ENCODE measurements around the gene PLXNA3. TPM values are rescaled to one million over a fixed set of nuclear protein-coding genes. Genes with fewer than 3 reads are reported as not detected.
A peak's percentile ranks its signal among the peaks of the same experiment; 100 is the strongest.

Gene PLXNA3
- total RNA-seq, 1 experiment from 2014 or later = 89.3 TPM

DNA sequence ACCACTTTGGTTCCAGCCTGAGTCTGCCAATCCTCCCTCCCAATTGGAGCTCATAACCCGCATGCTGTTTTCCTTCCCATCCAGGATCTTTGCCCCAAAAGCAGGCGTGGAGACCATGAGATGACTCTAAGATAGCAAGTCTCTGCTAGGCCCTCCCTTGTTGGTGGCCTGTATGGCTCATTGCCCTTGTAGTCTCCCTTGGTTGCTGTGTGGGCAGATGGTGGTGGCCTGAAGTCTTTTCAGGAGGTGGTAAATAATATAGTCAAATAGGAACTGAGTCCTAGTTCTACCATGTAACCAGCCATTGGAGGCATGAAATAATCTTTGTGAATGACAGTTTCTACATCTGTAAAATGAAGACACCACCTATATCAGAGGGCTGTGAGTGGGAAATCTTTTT, 28.4 kb upstream of the PLXNA3 start:
- Histone ChIP-seq H2AFZ (ENCODE audit: low read depth, low read length, poor library complexity, severe bottlenecking) (no peak overlapping the region), H3K4me3 (replicated peaks in 1 of 2; ENCODE audit: low read depth in 1 of 2, low read length in 2 of 2) (peak overlapping the region; percentile 54 to 69), H3K79me2 (ENCODE audit: insufficient read depth, low read length) (peaks cover 7% of the 10 kb centered on the region; the same call in 1 of the 2 replicates), H4K20me1 (ENCODE audit: insufficient read depth) (no peaks in the 10 kb centered on the region), H3K27ac (ENCODE audit: low read depth, low read length) (no peak overlapping the region), H3K27me3 (ENCODE audit: insufficient read depth, low read length) (no peaks in the 10 kb centered on the region), H3K4me1 (ENCODE audit: control insufficient read depth in 1 of 2, insufficient read depth in 2 of 2, low read length in 2 of 2) (peaks cover 0 to 22% of the 10 kb centered on the region in 2 experiments; a peak in 2 of 4 replicates), H3K9me2 (ENCODE audit: insufficient read depth) (no peaks in the 10 kb centered on the region), H3K4me2 (ENCODE audit: low read length) (peak overlapping the region; percentile 87), H3K36me3 (ENCODE audit: control insufficient read depth in 1 of 2, insufficient read depth in 2 of 2, low read length in 2 of 2) (no peaks in the 10 kb centered on the region), H3K9me3 (ENCODE audit: control insufficient read depth in 1 of 2, insufficient read depth in 1 of 2, low read depth in 1 of 2, low read length in 2 of 2) (no peaks in the 10 kb centered on the region), H3K9ac (ENCODE audit: low read length) (no peak overlapping the region)
- DNase-seq (ENCODE audit: low read depth, low spot score) (no peak), ATAC-seq (no peak)
- RAD21 ChIA-PET (ENCODE audit: low non-redundant PET in 1 of 2, low total read pairs in 2 of 2, uncharacterized antibody in 2 of 2, unreplicated experiment in 2 of 2) = interaction anchor here in 1 of 2 experiments (1.3 kb wide), 1 partner anchor 19 kb away, joined by 5 read pairs; no protein-coding TSS in a partner anchor
- POLR2A ChIA-PET = no interaction called here
- intact Hi-C loops (cut with micrococcal nuclease) = no loop called here
- TF ChIP-seq, protein P1, sequence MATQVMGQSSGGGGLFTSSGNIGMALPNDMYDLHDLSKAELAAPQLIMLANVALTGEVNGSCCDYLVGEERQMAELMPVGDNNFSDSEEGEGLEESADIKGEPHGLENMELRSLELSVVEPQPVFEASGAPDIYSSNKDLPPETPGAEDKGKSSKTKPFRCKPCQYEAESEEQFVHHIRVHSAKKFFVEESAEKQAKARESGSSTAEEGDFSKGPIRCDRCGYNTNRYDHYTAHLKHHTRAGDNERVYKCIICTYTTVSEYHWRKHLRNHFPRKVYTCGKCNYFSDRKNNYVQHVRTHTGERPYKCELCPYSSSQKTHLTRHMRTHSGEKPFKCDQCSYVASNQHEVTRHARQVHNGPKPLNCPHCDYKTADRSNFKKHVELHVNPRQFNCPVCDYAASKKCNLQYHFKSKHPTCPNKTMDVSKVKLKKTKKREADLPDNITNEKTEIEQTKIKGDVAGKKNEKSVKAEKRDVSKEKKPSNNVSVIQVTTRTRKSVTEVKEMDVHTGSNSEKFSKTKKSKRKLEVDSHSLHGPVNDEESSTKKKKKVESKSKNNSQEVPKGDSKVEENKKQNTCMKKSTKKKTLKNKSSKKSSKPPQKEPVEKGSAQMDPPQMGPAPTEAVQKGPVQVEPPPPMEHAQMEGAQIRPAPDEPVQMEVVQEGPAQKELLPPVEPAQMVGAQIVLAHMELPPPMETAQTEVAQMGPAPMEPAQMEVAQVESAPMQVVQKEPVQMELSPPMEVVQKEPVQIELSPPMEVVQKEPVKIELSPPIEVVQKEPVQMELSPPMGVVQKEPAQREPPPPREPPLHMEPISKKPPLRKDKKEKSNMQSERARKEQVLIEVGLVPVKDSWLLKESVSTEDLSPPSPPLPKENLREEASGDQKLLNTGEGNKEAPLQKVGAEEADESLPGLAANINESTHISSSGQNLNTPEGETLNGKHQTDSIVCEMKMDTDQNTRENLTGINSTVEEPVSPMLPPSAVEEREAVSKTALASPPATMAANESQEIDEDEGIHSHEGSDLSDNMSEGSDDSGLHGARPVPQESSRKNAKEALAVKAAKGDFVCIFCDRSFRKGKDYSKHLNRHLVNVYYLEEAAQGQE (IDR thresholded peaks at IDR 0.05; ENCODE audit: low read depth) = no peak
- TF ChIP-seq, protein P2, sequence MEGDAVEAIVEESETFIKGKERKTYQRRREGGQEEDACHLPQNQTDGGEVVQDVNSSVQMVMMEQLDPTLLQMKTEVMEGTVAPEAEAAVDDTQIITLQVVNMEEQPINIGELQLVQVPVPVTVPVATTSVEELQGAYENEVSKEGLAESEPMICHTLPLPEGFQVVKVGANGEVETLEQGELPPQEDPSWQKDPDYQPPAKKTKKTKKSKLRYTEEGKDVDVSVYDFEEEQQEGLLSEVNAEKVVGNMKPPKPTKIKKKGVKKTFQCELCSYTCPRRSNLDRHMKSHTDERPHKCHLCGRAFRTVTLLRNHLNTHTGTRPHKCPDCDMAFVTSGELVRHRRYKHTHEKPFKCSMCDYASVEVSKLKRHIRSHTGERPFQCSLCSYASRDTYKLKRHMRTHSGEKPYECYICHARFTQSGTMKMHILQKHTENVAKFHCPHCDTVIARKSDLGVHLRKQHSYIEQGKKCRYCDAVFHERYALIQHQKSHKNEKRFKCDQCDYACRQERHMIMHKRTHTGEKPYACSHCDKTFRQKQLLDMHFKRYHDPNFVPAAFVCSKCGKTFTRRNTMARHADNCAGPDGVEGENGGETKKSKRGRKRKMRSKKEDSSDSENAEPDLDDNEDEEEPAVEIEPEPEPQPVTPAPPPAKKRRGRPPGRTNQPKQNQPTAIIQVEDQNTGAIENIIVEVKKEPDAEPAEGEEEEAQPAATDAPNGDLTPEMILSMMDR (IDR thresholded peaks at IDR 0.05 in 2 of 3, conservative IDR thresholded peaks at IDR 0.05 in 1 of 3; ENCODE audit: borderline replicate concordance in 1 of 3, insufficient read depth in 1 of 3, low read depth in 2 of 3, low read length in 2 of 3) = no peak
- no peak for TF ChIP-seq SIN3A (IDR thresholded peaks at IDR 0.05; ENCODE audit: low read depth)
- TF ChIP-seq, protein P3, sequence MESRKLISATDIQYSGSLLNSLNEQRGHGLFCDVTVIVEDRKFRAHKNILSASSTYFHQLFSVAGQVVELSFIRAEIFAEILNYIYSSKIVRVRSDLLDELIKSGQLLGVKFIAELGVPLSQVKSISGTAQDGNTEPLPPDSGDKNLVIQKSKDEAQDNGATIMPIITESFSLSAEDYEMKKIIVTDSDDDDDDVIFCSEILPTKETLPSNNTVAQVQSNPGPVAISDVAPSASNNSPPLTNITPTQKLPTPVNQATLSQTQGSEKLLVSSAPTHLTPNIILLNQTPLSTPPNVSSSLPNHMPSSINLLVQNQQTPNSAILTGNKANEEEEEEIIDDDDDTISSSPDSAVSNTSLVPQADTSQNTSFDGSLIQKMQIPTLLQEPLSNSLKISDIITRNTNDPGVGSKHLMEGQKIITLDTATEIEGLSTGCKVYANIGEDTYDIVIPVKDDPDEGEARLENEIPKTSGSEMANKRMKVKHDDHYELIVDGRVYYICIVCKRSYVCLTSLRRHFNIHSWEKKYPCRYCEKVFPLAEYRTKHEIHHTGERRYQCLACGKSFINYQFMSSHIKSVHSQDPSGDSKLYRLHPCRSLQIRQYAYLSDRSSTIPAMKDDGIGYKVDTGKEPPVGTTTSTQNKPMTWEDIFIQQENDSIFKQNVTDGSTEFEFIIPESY (IDR thresholded peaks at IDR 0.05; ENCODE audit: extremely low read depth, insufficient replicate concordance, low read length) = no peak
- no peak for TF ChIP-seq ZNF274 (IDR thresholded peaks at IDR 0.05; ENCODE audit: low read depth, low read length)
- no peak for TF ChIP-seq ZFX (IDR thresholded peaks at IDR 0.05)
- no peak for TF ChIP-seq EGR1 (IDR thresholded peaks at IDR 0.05; ENCODE audit: low read depth)
- CTCF ChIA-PET = no interaction called here
- TSS peak; percentile 78 for BruUV-seq (replicated peaks)
